ENCODE data around the gene DHX32.

DHX32 gene

DNA sequence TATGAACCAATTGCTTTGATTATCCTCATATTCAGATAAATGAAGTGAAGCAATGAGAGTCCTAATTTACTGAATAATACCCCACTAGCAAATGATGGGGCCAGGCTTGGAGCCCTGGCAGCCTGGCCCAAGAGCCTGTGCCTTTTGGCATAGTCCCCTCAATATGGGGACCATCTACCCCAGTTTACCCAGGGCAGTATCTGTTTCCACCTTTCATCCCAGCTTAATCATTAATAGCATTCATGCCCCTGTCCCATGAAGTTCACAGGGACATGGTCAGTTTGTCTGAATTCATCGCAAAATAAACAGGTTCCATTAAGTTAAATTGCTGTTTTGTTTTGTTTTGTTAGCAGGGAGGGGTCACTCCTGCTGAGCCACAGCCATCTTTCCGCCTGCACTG is 32.2 kb downstream of the DHX32 start:
- no peak for DNase-seq

- no peak for DNase-seq
These were observed 32.7 kb downstream of the DHX32 start for GRCh38 chr10:125848371-125848770.

DNA sequence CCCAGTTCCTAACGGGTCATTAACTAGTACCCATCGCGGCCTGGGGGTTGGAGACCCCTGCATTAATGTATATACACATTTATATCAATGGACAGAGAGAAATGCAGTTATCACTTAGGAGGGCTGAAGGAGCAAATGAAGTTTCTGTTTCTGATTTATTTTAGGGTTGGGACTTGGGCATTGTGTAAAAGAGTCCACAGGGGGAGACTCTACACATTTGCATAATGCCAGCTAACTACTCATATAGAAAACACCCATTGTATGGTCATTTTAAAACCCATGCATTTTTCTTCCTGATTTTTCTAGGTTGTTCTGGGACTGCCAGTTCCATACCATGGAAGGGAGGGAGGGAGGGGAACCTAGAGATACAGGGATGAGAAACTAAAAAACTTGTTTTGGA is 34.2 kb downstream of the DHX32 start:
- no peak for DNase-seq

- DNase-seq: no peak
These were observed 35.5 kb downstream of the DHX32 start for GRCh38 chr10:125845617-125846016.

DNA sequence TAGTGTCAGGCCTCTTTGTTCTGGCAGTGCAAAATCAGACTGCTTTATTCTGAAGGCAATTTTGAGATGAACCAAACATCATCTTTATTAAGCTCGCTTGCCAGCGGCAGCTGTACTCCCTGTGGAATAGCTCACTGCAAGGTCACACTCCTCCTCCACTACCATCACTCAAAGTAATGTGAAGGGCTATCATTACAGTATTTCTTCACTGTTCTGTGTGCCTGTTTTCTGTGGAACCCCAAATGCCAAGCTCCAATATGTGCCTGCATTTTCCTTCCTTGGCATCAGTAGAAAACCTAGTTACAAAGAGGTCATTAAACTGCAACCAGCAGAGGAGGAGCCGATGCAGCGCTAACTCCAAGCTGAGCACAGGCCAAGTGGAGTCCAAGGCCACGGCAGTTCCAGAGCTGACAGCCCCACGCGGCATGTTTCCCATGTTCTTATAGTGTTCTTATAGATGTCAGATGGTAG is 36.3 kb downstream of the DHX32 start:
- no peak for DNase-seq

DNA sequence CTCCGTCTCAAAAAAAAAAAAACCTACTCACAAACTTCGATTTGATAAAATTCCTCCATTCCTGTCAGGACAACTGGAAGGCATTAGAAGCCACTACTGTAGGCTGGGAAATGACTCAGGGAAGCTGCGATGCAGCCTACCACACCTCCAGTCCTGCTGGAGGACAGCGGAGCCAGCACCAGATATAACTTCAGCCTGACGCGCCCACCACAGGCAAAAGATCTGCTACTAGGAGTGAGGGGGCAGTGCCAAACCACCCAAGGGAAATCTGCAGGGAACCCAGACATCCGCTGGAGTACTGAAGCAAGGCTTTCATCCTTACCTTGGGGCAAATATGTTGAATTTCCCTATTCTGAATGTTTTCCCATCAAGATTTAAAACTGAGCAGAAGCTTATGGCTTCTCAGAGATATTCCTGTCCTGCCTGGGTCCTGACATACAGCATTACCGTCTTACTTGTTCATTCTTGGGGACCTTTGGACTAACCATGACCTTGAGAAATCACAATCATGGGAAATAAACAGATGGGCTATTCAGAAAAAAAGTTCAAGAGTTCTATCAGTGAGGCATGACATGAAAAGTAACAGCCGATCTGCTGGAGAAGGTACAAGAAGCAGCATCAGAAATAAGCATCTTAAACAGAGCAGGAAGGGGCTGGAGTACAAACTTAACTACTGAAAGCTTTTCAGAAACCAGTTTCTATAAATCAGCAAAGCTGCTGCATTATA is 37.3 kb downstream of the DHX32 start:
- DNase-seq: no peak

DNA sequence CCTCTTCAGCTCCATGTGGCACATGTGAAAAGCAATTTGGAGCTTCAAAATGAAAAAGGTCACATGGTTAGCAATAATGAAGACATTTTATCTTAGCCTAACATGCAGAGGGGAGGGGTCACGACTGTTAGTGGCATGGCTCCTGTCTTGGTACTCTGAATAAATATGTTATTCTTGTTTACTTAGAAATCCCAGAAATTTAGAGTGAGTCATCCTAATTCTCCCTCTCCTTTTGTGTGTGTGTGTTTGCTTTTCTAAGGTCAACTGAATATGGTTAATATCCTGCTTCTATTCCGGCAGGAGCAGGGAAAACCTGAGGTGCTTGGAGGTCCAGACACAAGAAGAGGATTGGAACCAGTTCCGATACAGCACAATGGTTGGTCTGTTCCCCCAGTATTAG is 40.1 kb downstream of the DHX32 start:
- DNase-seq: no peak

- DNase-seq: no peak
These were observed 40.7 kb downstream of the DHX32 start for GRCh38 chr10:125840406-125840805.

GRCh38 chr10:125838802-125839575 is 42.1 kb downstream of the DHX32 start:
- DNase-seq: no peak

DNA sequence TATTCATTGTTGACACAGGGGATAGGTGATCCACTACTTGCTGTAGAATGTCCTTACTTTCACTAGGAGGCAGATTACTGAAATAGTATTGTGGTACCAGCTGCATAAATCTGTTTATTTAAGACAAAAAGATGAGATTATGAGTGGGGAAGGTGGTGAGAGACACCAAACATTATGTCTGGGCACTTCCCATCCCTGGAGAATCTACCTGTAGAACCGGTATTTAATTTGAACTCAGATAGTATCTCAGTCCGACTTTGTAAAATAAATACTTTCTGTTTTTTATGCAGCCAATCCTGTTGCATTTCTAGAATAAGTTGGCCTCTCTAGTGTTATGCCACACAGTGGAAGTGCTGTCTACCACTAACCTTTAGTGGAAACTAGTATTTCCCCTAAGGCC is 44.3 kb downstream of the DHX32 start:
- DNase-seq: no peak

- DNase-seq: no peak
These were observed 52.8 kb downstream of the DHX32 start for GRCh38 chr10:125828311-125828710.

GRCh38 chr10:125827133-125827532 is 54.0 kb downstream of the DHX32 start:
- no peak for DNase-seq

- DNase-seq: no peak
These were observed 56.4 kb downstream of the DHX32 start for GRCh38 chr10:125824736-125825135.

- no peak for DNase-seq
These were observed 57.3 kb downstream of the DHX32 start for GRCh38 chr10:125823663-125824251.

DNA sequence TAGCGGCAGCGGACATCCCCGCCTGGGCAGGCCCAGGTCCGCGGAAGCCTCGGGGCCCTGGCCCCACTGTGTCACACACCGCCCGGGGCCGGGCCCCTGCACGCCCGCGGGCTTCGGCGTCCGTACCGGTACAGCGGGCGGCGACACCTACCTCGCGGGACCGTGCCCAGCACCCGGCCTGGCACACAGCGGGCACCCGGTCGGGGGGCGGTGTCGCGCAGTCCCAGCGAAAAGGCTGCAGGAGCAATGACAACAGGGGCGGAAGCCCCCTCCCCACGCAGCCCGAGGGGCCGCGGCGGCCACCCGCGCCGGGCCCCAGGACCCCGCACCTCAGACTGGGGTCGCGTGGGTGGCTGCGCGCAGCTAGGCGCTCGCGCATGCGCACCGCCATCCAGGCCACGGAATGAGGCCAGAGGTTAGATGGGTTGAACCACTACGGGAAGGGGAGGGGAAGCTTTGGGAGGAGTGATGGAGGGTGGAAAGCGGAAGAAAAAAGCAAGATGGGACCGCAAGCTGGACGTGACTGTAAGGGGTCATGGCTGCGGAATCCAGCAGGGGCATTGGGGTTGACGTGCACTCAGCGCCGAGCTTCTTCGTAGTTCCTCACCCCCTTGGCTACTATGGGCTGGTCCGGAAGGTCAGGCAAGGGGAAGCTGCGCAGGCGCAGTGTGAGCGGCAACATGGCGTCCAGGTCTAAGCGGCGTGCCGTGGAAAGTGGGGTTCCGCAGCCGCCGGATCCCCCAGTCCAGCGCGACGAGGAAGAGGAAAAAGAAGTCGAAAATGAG is 58.0 kb downstream of the DHX32 start, which contains the start of the genes BCCIP and UROS:
Gene BCCIP, plus strand, starts transcription at position 669 of the 785 bp plus-strand sequence. Its CDS starts 12 bp downstream, at position 681.
Gene UROS, minus strand, starts transcription at position 381 of the 785 bp plus-strand sequence. CDS start 6,759 bp downstream, outside the sequence.
- peak; percentile 88 for DNase-seq

GRCh38 chr10:125820701-125821100 is 60.4 kb downstream of the DHX32 start:
- DNase-seq: no peak

DNA sequence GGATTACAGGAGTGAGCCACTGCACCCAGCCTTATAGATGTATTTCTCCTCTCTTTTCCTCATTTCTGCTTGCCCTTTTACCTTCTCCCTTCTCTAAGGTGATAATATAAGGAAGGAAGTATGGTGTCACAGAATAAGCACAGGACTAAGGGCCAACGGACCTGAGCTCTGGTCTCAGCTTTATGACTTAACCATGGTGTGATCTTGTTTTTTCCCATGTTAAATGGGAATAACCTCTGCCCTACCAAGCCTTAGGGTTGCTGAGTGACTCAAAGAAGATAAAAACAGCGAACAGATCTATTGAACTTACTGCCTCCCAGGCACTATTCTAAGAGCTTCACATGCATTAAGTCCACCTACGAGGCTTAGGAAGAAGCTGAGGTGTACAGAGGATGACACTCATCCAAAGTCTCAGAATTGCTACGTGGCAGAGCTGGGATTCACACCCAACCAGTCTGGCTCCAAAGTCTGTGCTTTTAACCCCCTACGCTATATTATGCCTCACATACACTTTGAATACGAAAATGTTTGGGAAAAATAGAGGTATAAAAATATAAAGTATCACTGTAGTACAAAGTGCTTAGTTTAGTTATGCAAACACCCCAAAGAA is 63.6 kb downstream of the DHX32 start:
- no peak for DNase-seq

GRCh38 chr10:125816548-125816947 is 64.5 kb downstream of the DHX32 start:
- DNase-seq: no peak

DNA sequence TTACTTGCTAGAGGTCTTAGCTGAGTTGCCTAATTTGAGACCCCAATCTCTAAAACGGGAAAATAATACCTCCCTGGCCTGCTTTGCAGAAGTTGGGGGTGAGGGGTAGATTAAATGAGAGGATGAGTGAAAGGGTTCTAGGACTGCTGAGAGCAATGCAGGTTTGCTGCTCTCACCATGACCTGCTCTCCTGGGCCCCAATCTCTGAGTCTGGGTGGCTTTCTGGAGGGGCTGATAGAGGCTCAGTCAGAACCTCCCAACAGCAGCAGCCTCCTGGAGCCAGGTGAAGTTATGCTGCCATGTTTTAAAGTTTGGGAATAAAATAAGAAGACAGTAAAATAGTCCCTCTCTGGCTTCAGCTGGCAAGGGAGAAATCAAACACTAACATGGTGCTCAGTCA is 65.3 kb downstream of the DHX32 start:
- no peak for DNase-seq

GRCh38 chr10:125812128-125812750 is 68.9 kb downstream of the DHX32 start:
- DNase-seq: no peak

- DNase-seq: no peak
These were observed 69.8 kb downstream of the DHX32 start for GRCh38 chr10:125811251-125811650.

- no peak for DNase-seq
These were observed 73.0 kb downstream of the DHX32 start for GRCh38 chr10:125808047-125808446.

All from T-helper 9 cell (primary cell).